Mononuclear cell (primary cell): ENCODE data around the gene F7. TPM values are rescaled to one million over a fixed set of nuclear protein-coding genes. Genes with fewer than 3 reads are reported as not detected.
"Not testable (repeated sequence)": the region's sequence is repeated elsewhere in the genome, so short reads cannot be mapped to it uniquely, and the experiment has no call there.

Experiments
- H3K27me3 ChIP-seq: 2 replicates; pipeline ENCODE4 v1.6.0; 2011; ENCODE audit warnings: low read length, control low read depth; ENCODE audit not compliant: insufficient read depth
- H3K4me1 ChIP-seq: 2 replicates; pipeline ENCODE4 v1.5.1; 2011; ENCODE audit warnings: mild to moderate bottlenecking, low read length, control low read depth; ENCODE audit not compliant: insufficient read depth
- H3K4me3 ChIP-seq: 2 replicates; pipeline ENCODE4 v1.5.1; 2011; ENCODE audit warnings: mild to moderate bottlenecking, low read length, moderate library complexity
- H3K9me3 ChIP-seq: 2 replicates; pipeline ENCODE4 v1.5.1; 2011; ENCODE audit warnings: low read depth, mild to moderate bottlenecking, control low read depth, low read length
- total RNA-seq: library from RNA; depleted of rRNA; stranded (reverse); fragments of >200 nt; gene quantifications from one replicate; pipeline ENCODE4 v1.2.3, GENCODE V29; 2012

F7 gene
- total RNA-seq: 0.52 TPM

DNA sequence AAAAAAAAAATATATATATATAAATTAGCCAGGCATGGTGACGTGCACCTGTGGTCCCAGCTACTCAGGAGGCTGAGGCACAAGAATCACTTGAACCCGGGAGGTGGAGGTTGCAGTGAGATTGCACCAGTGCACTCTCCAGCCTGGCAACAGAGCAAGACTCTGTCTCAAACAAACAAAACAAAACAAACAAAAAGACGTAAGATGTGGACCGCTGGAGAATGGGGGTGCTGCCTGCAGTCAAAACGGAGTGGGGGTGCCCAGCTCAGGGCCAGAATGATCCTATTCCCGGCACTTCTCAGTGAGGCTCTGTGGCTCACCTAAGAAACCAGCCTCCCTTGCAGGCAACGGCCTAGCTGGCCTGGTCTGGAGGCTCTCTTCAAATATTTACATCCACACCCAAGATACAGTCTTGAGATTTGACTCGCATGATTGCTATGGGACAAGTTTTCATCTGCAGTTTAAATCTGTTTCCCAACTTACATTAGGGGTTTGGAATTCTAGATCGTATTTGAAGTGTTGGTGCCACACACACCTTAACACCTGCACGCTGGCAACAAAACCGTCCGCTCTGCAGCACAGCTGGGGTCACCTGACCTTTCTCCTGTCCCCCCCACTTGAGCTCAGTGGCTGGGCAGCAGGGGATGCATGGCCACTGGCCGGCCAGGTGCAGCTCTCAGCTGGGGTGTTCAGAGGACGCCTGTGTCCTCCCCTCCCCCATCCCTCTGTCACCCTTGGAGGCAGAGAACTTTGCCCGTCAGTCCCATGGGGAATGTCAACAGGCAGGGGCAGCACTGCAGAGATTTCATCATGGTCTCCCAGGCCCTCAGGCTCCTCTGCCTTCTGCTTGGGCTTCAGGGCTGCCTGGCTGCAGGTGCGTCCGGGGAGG, at the start of gene F7:
Gene F7, plus strand, starts transcription at position 760 of the 889 bp plus-strand sequence. Its CDS starts 51 bp downstream, at position 811.
- Histone ChIP-seq H3K27me3 (peaks cover 9% of the 10 kb centered on the region), H3K4me3 (no peak within 1 kb of the TSS), H3K9me3 (no peaks in the 10 kb centered on the region), H3K4me1 (no peaks in the 10 kb centered on the region)

DNA sequence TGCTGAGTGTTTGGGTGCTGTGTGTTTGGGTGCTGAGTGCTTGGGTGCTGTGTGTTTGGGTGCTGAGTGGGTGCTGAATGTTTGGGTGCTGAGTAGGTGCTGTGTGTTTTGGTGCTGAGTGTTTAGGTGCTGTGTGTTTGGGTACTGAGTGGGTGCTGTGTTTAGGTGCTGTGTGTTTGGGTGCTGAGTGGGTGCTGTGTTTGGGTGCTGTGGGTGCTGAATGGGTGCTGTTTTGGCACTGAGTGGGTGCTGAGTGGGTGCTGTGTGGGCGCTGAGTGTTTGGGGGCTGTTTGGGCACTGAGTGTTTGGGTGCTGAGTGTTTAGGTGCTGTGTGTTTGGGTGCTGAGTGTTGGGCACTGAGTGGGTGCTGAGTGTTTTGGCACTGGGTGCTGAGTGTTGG, 48.5 kb upstream of the F7 start:
- no peaks in the 10 kb centered on the region for H3K4me1 ChIP-seq
- no peaks in the 10 kb centered on the region for H3K27me3 ChIP-seq
- H3K4me3 ChIP-seq: no peak overlapping the region
- H3K9me3 ChIP-seq: no peaks in the 10 kb centered on the region

DNA sequence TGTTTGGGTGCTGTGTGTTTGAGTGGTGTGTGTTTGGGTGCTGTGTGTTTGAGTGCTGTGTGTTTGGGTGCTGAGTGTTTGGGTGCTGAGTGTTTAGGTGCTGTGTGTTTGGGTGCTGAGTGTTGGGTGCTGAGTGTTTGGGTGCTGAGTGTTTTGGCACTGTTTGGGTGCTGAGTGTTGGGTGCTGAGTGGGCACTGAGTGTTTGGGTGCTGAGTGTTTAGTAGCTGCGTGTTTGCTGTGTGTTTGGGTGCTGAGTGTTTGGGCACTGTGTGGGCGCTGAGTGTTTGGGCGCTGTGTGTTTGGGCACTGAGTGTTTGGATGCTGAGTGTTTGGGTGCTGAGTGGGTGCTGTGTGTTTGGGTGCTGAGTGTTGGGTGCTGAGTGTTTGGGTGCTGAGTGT, 48.0 kb upstream of the F7 start:
- H3K4me3 ChIP-seq, H3K27me3 ChIP-seq, H3K4me1 ChIP-seq, H3K9me3 ChIP-seq: not testable (repeated sequence)

DNA sequence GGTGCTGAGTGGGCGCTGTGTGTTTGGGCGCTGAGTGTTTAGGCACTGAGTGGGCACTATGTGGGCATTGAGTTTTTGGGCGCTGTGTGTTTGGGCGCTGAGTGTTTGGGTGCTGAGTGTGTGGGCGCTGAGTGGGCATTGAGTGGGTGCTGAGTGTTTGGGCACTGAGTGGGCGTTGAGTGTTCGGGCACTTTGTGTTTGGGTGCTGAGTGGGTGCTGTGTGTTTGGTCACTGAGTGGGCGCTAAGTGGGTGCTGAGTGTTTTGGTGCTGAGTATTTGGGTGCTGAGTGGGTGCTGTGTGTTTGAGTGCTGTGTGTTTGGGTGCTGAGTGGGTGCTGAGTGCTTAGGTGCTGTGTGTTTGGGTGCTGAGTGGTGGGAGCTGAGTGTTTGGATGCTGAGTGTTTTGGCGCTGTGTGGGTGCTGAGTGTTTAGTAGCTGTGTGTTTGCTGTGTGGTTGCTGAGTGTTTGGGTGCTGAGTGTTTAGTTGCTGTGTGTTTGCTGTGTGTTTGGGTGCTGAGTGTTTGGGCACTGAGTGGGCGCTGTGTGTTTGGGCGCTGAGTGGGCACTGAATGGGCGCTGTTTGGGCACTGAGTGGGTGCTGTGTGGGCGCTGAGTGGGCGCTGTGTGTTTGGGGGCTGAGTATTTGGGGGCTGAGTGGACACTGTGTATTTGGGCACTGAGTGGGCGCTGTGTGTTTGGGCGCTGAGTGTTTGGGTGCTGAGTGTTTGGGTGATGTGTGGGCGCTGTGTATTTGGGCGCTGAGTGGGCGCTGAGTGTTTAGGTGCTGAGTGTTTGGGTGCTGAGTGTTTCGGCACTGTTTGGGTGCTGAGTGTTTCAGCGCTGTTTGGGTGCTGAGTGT, 47.2 kb upstream of the F7 start:
- Histone ChIP-seq H3K27me3 (no peaks in the 10 kb centered on the region), H3K9me3 (no peaks in the 10 kb centered on the region), H3K4me1 (no peaks in the 10 kb centered on the region), H3K4me3 (no peak overlapping the region)

DNA sequence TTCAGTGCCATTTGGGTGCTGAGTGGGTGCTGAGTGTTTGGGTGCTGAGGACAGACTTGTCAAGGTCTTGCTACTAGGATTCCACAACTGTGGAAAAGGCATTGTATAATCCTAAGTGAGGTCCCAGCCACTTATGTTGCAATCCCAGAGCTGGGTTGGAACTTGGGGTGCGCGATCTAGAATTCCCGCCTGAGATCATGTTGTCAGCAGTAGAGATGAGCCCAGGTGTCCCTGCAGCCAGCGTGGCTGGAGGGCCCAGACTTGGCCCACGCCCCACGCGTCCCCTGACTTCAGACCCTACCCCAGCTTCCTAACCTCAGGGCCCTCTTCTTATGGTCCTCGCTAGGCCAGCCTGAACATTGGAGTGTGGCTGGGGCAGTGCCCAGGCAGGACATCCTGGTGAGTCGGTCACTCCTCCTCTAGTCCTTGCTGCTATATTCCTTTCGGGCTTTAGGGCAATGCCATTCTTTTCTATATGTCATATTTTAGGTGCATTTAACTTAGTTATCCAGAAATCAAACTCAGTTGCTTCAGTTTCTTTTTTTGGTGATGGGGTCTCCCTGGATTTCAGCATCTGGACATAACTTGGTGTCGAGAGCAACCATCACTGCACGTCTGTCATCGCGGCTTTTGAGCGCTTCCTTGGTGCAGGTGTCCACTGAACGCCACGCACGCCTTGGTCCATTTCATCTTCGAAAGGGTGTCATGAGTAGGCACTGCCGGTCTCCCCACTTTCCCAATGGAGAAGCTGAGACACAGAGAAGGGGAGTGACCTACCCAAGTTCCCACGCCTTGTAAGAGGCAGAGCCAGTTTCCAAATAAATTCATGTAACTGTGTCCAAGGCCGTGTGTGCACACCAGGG, 46.4 kb upstream of the F7 start:
- no peaks in the 10 kb centered on the region for H3K27me3 ChIP-seq
- no peak overlapping the region for H3K4me3 ChIP-seq
- H3K4me1 ChIP-seq: no peaks in the 10 kb centered on the region
- H3K9me3 ChIP-seq: no peaks in the 10 kb centered on the region

DNA sequence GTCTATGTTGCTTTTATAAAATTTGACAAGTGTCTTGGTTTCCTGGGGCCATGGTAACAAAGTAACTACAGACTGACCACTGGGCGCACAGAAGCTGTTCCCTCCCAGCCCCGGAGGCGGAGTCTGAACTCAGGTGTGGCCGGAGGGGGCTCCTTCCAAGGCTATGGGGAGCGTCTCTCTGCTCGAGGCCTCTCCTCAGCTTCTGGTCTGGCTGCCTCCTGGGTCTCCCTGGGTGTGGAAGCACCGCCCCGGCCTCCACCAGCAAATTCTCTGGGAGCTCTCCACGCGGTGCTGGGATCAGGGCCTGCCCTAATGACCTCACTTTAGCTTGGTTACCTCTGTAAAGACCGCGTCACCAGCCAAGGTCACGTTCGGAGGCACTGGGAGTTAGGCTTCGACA, 45.7 kb upstream of the F7 start:
- Histone ChIP-seq H3K4me1 (no peaks in the 10 kb centered on the region), H3K4me3 (no peak overlapping the region), H3K9me3 (no peaks in the 10 kb centered on the region), H3K27me3 (no peaks in the 10 kb centered on the region)

DNA sequence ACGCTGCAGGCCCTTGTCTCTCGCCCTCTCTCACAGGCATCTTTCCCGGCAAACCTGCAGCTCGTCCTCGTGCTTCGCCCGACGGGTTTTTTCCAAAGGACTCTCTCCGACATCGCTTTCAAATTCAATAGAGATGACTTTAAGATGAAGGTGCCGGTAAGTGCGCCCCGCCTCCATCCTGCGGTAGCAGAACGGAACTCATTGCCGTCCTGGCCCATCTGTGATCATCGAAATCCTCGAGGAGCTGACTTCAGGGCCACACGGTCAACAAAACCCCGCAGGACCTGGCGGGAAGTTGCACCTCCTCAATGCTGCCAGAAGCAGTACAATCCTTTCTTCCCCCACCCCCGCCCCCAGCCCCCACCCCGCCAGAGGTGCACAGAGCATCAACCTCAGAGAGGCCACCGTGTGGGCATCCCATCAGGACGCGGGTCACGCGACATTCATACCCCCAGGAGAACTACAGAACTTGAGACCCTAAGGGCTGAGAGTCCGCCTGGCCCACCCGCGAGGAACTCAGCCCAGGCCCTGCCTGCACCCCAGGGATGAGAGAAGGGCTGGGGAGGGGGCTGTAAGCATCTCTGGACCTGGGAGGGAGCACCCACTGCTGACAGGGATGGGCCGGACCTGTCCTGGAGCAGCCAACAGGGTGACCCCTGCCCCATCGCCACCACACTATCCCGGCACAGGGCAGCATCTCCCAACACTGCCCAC, 44.9 kb upstream of the F7 start:
- Histone ChIP-seq H3K27me3 (no peaks in the 10 kb centered on the region), H3K9me3 (no peaks in the 10 kb centered on the region), H3K4me3 (no peak overlapping the region), H3K4me1 (no peaks in the 10 kb centered on the region)

DNA sequence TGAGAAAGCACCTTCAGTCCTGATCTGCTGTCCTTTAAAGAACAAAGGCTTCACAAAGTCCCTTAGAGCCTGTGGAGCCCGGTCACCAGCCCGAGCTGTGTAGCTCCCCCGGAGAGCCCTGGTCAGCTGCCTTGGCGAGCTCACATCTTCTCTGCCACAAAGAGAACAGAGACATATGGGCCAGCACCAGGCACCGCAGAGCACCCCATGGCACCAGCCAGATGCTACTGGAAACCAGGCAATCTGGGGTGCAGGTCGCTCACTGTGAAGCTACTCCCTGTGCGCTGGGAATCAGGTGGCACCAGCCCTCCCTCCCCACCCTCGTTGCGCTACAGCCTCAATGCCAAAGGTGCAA, 44.3 kb upstream of the F7 start:
- Histone ChIP-seq H3K4me3 (no peak overlapping the region), H3K27me3 (no peaks in the 10 kb centered on the region), H3K9me3 (no peaks in the 10 kb centered on the region), H3K4me1 (no peaks in the 10 kb centered on the region)

DNA sequence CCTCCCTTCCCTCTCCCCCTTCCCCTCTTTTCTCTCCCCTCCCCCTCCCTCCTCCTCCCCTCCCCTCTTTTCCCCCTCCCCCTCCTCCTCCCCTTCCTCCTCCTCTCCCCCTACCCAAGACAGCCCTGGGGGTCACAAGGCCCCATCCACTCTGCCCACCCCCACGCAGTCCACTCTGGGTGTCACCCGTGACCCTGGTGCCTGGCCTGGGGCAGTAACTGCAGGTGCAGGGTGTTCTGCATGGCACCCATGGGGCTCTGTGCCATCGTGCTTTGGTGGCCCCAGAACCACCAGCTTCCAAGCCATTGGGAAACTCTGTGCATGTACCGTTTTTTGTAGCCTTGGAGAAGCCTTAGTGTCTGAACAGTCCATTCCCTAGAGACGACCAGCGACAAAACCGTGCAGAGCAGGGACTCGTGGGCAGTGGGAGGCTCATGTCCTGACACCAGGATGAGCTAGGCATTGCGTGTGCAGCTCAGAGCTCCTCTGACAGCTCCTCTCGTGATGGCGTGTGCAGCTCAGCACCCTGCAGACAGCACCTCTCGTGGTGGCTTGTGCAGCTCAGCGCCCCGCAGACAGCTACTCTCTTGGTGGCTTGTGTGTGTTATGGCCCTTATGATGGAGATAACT, 43.7 kb upstream of the F7 start:
- Histone ChIP-seq H3K4me1 (no peaks in the 10 kb centered on the region), H3K4me3 (no peak overlapping the region), H3K27me3 (no peaks in the 10 kb centered on the region), H3K9me3 (no peaks in the 10 kb centered on the region)

DNA sequence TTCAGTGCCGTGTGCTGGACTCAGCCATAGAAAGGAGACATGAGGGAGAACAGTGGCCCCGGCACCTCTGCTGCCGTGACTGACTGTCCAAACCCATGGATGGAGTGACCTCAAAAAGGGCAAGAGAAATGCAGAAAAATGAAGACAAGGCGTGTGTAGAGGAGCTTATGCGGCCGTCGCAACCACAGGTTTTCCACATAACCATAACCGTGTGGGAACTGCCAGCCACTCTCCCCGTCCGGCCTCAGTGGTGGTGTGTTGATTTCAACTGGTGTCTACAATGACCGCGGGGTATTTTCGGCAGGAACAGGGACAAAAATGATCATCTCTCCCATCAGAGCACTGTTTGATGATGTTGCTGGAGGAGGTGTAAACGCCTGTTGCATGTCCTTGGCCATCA, 42.9 kb upstream of the F7 start:
- Histone ChIP-seq H3K9me3 (no peaks in the 10 kb centered on the region), H3K4me1 (no peaks in the 10 kb centered on the region), H3K27me3 (no peaks in the 10 kb centered on the region), H3K4me3 (no peak overlapping the region)

DNA sequence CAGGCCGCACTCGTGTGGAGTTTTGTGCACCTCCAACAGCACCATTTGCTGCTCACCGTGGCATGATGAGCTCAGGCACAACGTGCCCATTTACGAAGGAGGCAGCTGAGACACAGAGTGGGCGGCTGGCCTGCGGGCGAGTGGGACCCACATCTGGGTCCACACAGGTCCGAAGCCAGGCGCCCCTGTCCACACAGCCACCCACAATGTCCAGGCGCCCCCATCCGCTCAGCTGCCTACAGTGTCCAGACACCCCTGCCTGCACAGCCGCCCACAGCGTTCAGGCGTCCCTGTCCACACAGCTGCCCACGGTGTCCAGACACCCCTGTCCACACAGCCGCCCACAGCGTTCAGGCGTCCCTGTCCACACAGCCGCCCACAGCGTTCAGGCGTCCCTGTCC, 42.5 kb upstream of the F7 start:
- H3K9me3 ChIP-seq: no peaks in the 10 kb centered on the region
- no peaks in the 10 kb centered on the region for H3K27me3 ChIP-seq
- H3K4me3 ChIP-seq: no peak overlapping the region
- H3K4me1 ChIP-seq: no peaks in the 10 kb centered on the region

DNA sequence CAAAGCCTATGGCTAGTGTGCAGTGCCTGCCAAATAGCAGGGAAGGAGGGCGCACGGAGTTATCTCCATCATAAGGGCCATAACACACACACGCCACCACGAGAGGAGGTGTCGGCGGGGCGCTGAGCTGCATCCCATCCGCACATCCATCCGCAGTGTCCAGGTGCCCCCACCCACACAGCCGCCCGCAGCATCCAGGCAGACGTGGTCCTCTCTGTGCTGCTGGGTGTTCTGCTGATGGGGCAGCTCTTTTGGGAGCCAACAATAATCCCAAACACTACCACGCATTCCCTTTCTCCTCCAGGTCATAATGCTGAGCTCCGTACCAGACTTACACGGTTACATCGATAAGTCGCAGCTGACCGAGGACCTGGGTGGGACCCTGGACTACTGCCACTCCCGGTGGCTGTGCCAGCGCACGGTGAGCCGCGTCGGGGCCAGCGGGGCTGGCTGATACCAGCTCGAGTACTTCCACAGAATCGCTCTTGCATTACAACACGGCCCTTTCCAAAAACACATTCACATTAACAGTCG, 41.5 kb upstream of the F7 start:
- H3K27me3 ChIP-seq: no peaks in the 10 kb centered on the region
- H3K4me3 ChIP-seq: no peak overlapping the region
- H3K9me3 ChIP-seq: no peaks in the 10 kb centered on the region
- no peaks in the 10 kb centered on the region for H3K4me1 ChIP-seq

DNA sequence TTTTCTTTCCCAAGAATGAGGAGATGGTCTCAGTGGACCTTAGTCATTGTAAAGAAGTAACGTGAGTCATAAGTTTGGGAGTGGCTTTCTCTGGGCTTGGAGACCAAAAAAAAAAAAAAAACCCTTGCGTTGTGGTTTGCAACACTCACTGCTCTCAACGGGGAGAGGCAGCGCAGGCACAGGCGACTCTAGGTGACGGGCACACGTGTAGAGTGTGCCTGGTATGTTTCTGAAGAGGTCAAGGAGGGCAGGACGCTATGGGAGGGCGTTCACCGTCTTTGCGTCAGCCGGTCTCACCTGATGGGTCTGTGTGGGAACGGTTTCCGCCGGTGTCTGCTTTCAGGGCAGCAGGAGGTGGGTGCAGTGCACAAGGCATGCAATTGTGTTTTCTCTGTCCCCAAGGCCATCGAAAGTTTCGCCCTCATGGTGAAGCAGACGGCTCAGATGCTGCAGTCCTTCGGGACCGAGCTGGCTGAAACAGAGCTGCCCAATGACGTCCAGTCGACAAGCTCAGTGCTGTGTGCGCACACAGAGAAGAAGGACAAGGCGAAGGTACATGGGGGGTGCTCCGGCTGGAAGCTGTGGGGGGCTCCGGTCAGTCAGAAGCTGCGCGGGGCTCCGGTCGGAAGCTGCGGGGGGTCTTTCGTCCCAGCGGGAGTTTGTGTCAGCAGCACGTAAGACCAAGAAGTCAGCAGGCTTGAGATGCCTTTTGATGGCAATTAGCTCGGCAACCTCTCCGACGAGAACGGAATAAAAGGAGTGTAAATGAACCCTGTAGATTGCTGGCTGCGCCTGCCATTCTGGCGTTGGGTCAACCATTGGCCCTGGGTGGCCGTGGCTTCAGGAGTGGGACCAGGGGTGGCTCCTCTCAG, 40.8 kb upstream of the F7 start:
- Histone ChIP-seq H3K4me3 (no peak overlapping the region), H3K27me3 (no peaks in the 10 kb centered on the region), H3K4me1 (no peaks in the 10 kb centered on the region), H3K9me3 (no peaks in the 10 kb centered on the region)
